Liver (tissue), 3 donors: Measurements from ENCODE around the gene LGR4.

Experiments used
- EGR1 ChIP-seq, 2 donors: IDR thresholded peaks; 2 replicates each; pipeline ENCODE4 v1.6.1; 2016 to 2018; ENCODE audit warnings: antibody characterized with exemption in 2 of 2, low read depth in 2 of 2
- GABPA ChIP-seq, 2 donors: IDR thresholded peaks in 1 of 2; conservative IDR thresholded peaks in 1 of 2; 2 replicates each; pipeline ENCODE4 v1.6.1; 2016; ENCODE audit warnings: antibody characterized with exemption in 2 of 2, mild to moderate bottlenecking in 1 of 2, moderate library complexity in 1 of 2
- MAX ChIP-seq: IDR thresholded peaks from 2 replicates; pipeline ENCODE4 v1.6.1; 2016; ENCODE audit warnings: antibody characterized with exemption
- REST ChIP-seq: IDR thresholded peaks from 2 replicates; pipeline ENCODE4 v1.6.1; 2016; ENCODE audit warnings: antibody characterized with exemption, mild to moderate bottlenecking
- SP1 ChIP-seq: IDR thresholded peaks from 2 replicates; pipeline ENCODE4 v1.6.1; 2018; ENCODE audit warnings: antibody characterized with exemption, mild to moderate bottlenecking
- TAF1 ChIP-seq: conservative IDR thresholded peaks from 2 replicates; pipeline ENCODE4 v1.6.1; 2016; ENCODE audit warnings: antibody characterized with exemption, mild to moderate bottlenecking
- TF ChIP-seq, protein P1 (sequence below): fragments of 150-350 bp; IDR thresholded peaks from 2 replicates; pipeline ENCODE4 v1.5.1; 2017; ENCODE audit warnings: improper control_type of control experiment, low read depth, low read length; ENCODE audit not compliant: missing input control
- TF ChIP-seq, protein P2 (sequence below): IDR thresholded peaks from 2 replicates; pipeline ENCODE4 v1.6.1; 2016; ENCODE audit warnings: antibody characterized with exemption
- TF ChIP-seq, protein P3 (sequence below): IDR thresholded peaks from 2 replicates; pipeline ENCODE4 v1.6.1; 2016; ENCODE audit warnings: antibody characterized with exemption
- donor health status: healthy.
- donor health status: healthy.

DNA sequence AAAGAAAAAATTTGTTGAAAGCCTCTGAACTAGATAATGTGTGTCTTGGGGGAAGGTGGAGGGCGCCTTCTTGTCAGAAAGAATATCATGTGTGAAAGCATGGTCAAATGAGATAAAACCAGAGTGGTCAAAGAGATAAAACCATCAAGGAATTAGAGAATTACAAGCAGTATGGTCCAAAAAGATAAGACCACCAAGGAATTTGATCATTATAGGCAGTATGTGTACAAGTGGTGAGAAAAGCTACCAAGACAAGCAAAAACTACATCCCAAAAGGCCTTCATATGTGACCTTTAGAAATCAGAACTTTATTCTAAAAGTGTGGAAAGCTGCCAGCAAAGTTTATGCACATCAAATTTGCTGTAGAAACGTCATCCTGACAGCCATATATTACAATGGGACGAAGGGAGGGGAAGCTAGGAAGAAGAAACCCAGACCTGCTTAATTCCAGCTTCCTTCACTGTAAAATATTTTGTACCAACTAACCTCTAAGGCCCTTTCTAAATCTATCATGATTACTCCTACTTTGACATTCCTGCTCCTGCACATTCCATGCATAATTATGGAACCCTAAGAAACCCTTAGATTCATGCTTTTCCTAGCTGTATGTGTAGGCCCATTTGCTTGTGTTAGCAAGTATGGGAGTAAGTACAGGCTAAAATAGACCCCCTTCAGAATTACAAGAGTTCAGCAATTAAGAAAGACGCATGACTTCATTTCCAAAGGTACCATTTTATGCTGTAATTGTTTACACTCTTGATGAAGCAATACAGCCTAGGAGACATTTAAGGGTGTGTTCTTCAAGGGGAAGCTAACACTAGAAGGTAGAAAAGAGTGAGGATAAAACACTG, 51.6 kb downstream of the LGR4 start:
- TF ChIP-seq, protein P1, sequence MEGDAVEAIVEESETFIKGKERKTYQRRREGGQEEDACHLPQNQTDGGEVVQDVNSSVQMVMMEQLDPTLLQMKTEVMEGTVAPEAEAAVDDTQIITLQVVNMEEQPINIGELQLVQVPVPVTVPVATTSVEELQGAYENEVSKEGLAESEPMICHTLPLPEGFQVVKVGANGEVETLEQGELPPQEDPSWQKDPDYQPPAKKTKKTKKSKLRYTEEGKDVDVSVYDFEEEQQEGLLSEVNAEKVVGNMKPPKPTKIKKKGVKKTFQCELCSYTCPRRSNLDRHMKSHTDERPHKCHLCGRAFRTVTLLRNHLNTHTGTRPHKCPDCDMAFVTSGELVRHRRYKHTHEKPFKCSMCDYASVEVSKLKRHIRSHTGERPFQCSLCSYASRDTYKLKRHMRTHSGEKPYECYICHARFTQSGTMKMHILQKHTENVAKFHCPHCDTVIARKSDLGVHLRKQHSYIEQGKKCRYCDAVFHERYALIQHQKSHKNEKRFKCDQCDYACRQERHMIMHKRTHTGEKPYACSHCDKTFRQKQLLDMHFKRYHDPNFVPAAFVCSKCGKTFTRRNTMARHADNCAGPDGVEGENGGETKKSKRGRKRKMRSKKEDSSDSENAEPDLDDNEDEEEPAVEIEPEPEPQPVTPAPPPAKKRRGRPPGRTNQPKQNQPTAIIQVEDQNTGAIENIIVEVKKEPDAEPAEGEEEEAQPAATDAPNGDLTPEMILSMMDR = no peak
- TF ChIP-seq GABPA (IDR thresholded peaks at IDR 0.05 in 1 of 2, conservative IDR thresholded peaks at IDR 0.05 in 1 of 2) (no peak), MAX (peak; percentile 1), REST (no peak), SP1 (no peak), TAF1 (no peak), EGR1 (IDR thresholded peaks at IDR 0.05; ENCODE audit: low read depth in 2 of 2) (no peak)
- TF ChIP-seq, protein P2, sequence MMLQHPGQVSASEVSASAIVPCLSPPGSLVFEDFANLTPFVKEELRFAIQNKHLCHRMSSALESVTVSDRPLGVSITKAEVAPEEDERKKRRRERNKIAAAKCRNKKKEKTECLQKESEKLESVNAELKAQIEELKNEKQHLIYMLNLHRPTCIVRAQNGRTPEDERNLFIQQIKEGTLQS = no peak
- TF ChIP-seq, protein P3, sequence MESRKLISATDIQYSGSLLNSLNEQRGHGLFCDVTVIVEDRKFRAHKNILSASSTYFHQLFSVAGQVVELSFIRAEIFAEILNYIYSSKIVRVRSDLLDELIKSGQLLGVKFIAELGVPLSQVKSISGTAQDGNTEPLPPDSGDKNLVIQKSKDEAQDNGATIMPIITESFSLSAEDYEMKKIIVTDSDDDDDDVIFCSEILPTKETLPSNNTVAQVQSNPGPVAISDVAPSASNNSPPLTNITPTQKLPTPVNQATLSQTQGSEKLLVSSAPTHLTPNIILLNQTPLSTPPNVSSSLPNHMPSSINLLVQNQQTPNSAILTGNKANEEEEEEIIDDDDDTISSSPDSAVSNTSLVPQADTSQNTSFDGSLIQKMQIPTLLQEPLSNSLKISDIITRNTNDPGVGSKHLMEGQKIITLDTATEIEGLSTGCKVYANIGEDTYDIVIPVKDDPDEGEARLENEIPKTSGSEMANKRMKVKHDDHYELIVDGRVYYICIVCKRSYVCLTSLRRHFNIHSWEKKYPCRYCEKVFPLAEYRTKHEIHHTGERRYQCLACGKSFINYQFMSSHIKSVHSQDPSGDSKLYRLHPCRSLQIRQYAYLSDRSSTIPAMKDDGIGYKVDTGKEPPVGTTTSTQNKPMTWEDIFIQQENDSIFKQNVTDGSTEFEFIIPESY = no peak
